MCF 10A (cell line): Measurements from ENCODE around the gene CTBP1. TPM values are rescaled to one million over a fixed set of nuclear protein-coding genes. Genes with fewer than 3 reads are reported as not detected.

Experiments used
- BruUV-seq: library from RNA; stranded (reverse); fragments of 400-500 nt; replicated peaks from 2 replicates; lab custom pipeline; 2021; lab: Mats Ljungman, UMichigan
- CTCF ChIA-PET: fragments of 300-600 bp; sonication (Branson Sonifier 250); formaldehyde crosslinking; extraction: SDS; loops from one replicate; lab custom pipeline; 2021; ENCODE audit warnings: antibody characterized with exemption, inconsistent platforms; lab: Yijun Ruan, JAX
- POLR2A ChIA-PET: fragments of 300-600, 350-650 bp; sonication (Branson Sonifier 250); formaldehyde crosslinking; extraction: SDS; loops from one replicate; lab custom pipeline; 2020; ENCODE audit warnings: antibody characterized with exemption, inconsistent platforms; lab: Yijun Ruan, JAX
- DNase-seq: peaks from one replicate; pipeline ENCODE4 v3.0.0-alpha.2; 2018; ENCODE audit not compliant: unreplicated experiment
- H3K27ac Mint-ChIP-seq: one replicate; pipeline ENCODE4 v1.8.0; 2022; ENCODE audit warnings: mild to moderate bottlenecking, low read depth, mixed read lengths; ENCODE audit not compliant: unreplicated experiment
- H3K27me3 Mint-ChIP-seq: one replicate; pipeline ENCODE4 v1.8.0; 2022; ENCODE audit warnings: mixed read lengths; ENCODE audit not compliant: insufficient read depth, unreplicated experiment
- H3K36me3 Mint-ChIP-seq: one replicate; pipeline ENCODE4 v1.8.0; 2022; ENCODE audit warnings: mild to moderate bottlenecking, moderate library complexity, mixed read lengths; ENCODE audit not compliant: insufficient read depth, unreplicated experiment
- H3K4me1 Mint-ChIP-seq: one replicate; pipeline ENCODE4 v1.8.0; 2022; ENCODE audit warnings: mixed read lengths; ENCODE audit not compliant: insufficient read depth, unreplicated experiment
- H3K4me3 Mint-ChIP-seq: one replicate; pipeline ENCODE4 v1.8.0; 2022; ENCODE audit warnings: mild to moderate bottlenecking, moderate library complexity, mixed read lengths; ENCODE audit not compliant: unreplicated experiment
- H3K9me3 Mint-ChIP-seq: one replicate; pipeline ENCODE4 v1.8.0; 2022; ENCODE audit warnings: mixed read lengths; ENCODE audit not compliant: unreplicated experiment
- CTCF ChIP-seq: fragments of 200-600 bp; IDR thresholded peaks from one replicate; pipeline ENCODE4 v1.8.0; 2022; ENCODE audit warnings: antibody characterized with exemption, mild to moderate bottlenecking; ENCODE audit not compliant: unreplicated experiment
- intact Hi-C: fragments of 100-400 bp; cut with micrococcal nuclease; formaldehyde crosslinking; loops from 2 replicates; pipeline ENCODE4 v1.14.1; 2022
- total RNA-seq: library from RNA; stranded (reverse); gene quantifications from 2 replicates; pipeline ENCODE4 v1.2.3, GENCODE V29; 2022

The CTBP1 gene
- total RNA-seq, 1 experiment from 2014 or later = 152 TPM

GRCh38 chr4:1192493-1193205, 56.3 kb downstream of the CTBP1 start:
- Mint-ChIP-seq H3K36me3 (no peaks in the 10 kb centered on the region), H3K4me1 (peaks cover 18% of the 10 kb centered on the region), H3K27ac (peak overlapping the region; percentile 51), H3K4me3 (no peak overlapping the region), H3K27me3 (peaks cover 12% of the 10 kb centered on the region), H3K9me3 (no peaks in the 10 kb centered on the region)
- ChIA-PET CTCF (interaction anchor here (0.6 to 2.0 kb wide), 7 partner anchors 11 to 189 kb away, joined by 3 to 14 read pairs (median 3); no protein-coding TSS in a partner anchor), POLR2A (interaction anchor here (0.6 to 2.2 kb wide), 13 partner anchors 9 to 1115 kb away, joined by 3 to 34 read pairs (median 3); partner anchors contain the start of genes TACC3, TMEM129 and UVSSA)
- BruUV-seq = no TSS peak
- intact Hi-C loops = loop anchor here (1.0 kb wide), 1 partner anchor 154 kb away; no protein-coding TSS in a partner anchor
- no peak for DNase-seq
- no peak for TF ChIP-seq CTCF

DNA sequence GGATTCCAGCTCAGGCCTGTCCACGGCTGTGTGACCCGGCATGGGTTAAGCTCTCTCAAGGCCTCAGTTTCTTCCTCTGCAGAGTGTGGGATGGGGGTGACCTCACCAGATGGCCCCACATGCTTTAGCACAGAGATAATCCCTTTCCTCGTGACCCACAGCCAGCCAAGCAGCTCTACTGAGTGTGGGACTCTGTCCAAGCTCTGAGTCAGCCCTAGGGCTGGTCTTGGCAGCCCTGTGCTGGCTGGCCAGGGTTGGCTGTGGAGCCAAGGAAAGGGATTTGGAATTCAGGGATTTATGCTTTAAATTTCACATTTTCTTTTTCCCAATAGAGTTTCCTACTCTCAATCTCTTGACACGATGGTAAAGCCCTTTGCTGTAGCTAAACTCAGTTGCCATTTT, 56.8 kb downstream of the CTBP1 start:
- ChIA-PET POLR2A (interaction anchor here (0.6 to 2.2 kb wide), 12 partner anchors 8 to 1114 kb away, joined by 3 to 34 read pairs (median 4); partner anchors contain the start of genes TACC3, TMEM129 and UVSSA), CTCF (interaction anchor here (0.7 to 2.0 kb wide), 7 partner anchors 11 to 190 kb away, joined by 3 to 14 read pairs (median 3); no protein-coding TSS in a partner anchor)
- no peak for TF ChIP-seq CTCF
- DNase-seq = peak; percentile 94
- Mint-ChIP-seq H3K4me3 (no peak overlapping the region), H3K27me3 (peaks cover 6% of the 10 kb centered on the region), H3K36me3 (no peaks in the 10 kb centered on the region), H3K4me1 (peaks cover 18% of the 10 kb centered on the region), H3K9me3 (no peaks in the 10 kb centered on the region), H3K27ac (peak overlapping the region; percentile 51)
- BruUV-seq = no TSS peak
- intact Hi-C loops = loop anchor here (1.0 kb wide), 1 partner anchor 154 kb away; no protein-coding TSS in a partner anchor

DNA sequence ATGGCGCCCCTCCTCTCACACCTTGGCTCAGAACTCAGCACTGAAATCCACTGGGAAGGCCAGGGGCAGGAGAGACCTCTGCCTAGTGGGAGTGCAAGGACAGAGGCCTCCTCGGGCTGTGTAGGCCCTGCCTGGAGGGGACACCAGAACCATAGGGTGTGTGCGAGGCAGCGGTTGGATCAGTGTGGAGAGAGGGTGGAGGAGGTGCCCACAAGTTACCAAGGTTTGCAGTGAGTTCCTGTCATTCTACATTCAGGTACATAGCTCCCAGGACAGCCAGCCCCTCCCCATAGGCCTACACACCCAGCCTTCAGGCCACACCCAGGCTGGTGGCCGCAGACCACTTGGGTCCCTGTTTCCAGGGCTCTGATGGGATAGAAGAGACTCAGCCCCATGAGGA, 57.3 kb downstream of the CTBP1 start:
- no peak for DNase-seq
- no peaks in the 10 kb centered on the region for H3K36me3 Mint-ChIP-seq
- BruUV-seq = no TSS peak
- H3K4me1 Mint-ChIP-seq = peaks cover 18% of the 10 kb centered on the region
- H3K9me3 Mint-ChIP-seq = no peaks in the 10 kb centered on the region
- H3K27ac Mint-ChIP-seq = peak overlapping the region; percentile 51
- H3K4me3 Mint-ChIP-seq = no peak overlapping the region
- TF ChIP-seq CTCF = no peak
- CTCF ChIA-PET = interaction anchor here (0.7 to 2.0 kb wide), 8 partner anchors 10 to 190 kb away, joined by 3 to 14 read pairs (median 3); no protein-coding TSS in a partner anchor
- POLR2A ChIA-PET = interaction anchor here (0.6 to 2.2 kb wide), 10 partner anchors 8 to 181 kb away, joined by 3 to 34 read pairs (median 4); partner anchors contain the start of gene UVSSA
- intact Hi-C loops = loop anchor here (1.0 kb wide), 1 partner anchor 155 kb away; no protein-coding TSS in a partner anchor
- H3K27me3 Mint-ChIP-seq = peaks cover 2% of the 10 kb centered on the region

- no peak for DNase-seq
- no peaks in the 10 kb centered on the region for H3K9me3 Mint-ChIP-seq
- H3K27me3 Mint-ChIP-seq = no peaks in the 10 kb centered on the region
- POLR2A ChIA-PET = interaction anchor here (1.2 kb wide), 1 partner anchor 9 kb away, joined by 3 read pairs; no protein-coding TSS in a partner anchor
- H3K27ac Mint-ChIP-seq = no peak overlapping the region
- no TSS peak for BruUV-seq
- no peak for TF ChIP-seq CTCF
- CTCF ChIA-PET = interaction anchor here (0.6 kb wide), 1 partner anchor 39 kb away, joined by 4 read pairs; no protein-coding TSS in a partner anchor
- no peaks in the 10 kb centered on the region for H3K36me3 Mint-ChIP-seq
- no peak overlapping the region for H3K4me3 Mint-ChIP-seq
- H3K4me1 Mint-ChIP-seq = peaks cover 11% of the 10 kb centered on the region
- intact Hi-C loops = no loop called here
Observed at GRCh38 chr4:1187182-1187581, 61.7 kb downstream of the CTBP1 start.
